Measurements from ENCODE around the gene ANKFY1.

GRCh38 chr17:4305224-4305623 lies 41.4 kb upstream of the ANKFY1 start:
- no peak for TF ChIP-seq EZH2 (IDR thresholded peaks at IDR 0.05; ENCODE audit: insufficient read depth, poor library complexity, severe bottlenecking)
- TF ChIP-seq EZH2phosphoT487 (IDR thresholded peaks at IDR 0.05; ENCODE audit: insufficient read depth, low read depth): no peak
